Fibroblast of villous mesenchyme (primary cell): ENCODE measurements around the gene CNN1. TPM values are rescaled to one million over a fixed set of nuclear protein-coding genes. Genes with fewer than 3 reads are reported as not detected.

Source experiments
- DNase-seq: peaks from one replicate; pipeline ENCODE4 v3.0.0-alpha.2; 2010; ENCODE audit warnings: low read depth
- H3K4me3 ChIP-seq: 2 replicates; pipeline ENCODE4 v1.5.1; 2011; ENCODE audit warnings: low read depth, mild to moderate bottlenecking, low read length
- total RNA-seq: library from RNA; depleted of rRNA; stranded (reverse); fragments of >200 nt; gene quantifications from 2 replicates; pipeline ENCODE4 v1.2.3, GENCODE V29; 2012
- TF ChIP-seq, protein P1 (sequence below): IDR thresholded peaks from 2 replicates; pipeline ENCODE4 v1.5.1; 2012; ENCODE audit warnings: low read depth, mild to moderate bottlenecking, low read length; ENCODE audit not compliant: insufficient read depth

CNN1 gene
- total RNA-seq, 1 donor = 61.3 TPM

DNA sequence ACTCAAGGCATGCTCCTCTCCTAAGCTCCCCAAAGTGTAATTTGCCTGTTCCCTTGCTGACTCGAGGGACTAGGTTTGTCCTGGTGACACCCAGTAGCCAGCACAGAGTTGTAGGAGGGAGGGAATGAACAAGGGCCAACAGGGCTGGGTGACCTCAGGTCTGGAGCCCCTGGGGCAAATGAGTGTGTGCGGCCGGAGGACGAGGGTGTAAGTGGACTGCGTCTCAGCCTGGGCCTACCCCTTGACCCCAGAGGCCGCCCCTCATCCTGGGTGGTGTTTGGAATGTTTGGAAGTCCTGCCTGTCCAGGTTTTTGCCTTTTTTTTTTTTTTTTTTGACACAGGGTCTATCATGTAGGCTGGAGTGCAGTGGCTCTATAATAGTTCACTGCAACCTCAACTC, 31.7 kb upstream of the CNN1 start:
- DNase-seq = no peak
- TF ChIP-seq, protein P1, sequence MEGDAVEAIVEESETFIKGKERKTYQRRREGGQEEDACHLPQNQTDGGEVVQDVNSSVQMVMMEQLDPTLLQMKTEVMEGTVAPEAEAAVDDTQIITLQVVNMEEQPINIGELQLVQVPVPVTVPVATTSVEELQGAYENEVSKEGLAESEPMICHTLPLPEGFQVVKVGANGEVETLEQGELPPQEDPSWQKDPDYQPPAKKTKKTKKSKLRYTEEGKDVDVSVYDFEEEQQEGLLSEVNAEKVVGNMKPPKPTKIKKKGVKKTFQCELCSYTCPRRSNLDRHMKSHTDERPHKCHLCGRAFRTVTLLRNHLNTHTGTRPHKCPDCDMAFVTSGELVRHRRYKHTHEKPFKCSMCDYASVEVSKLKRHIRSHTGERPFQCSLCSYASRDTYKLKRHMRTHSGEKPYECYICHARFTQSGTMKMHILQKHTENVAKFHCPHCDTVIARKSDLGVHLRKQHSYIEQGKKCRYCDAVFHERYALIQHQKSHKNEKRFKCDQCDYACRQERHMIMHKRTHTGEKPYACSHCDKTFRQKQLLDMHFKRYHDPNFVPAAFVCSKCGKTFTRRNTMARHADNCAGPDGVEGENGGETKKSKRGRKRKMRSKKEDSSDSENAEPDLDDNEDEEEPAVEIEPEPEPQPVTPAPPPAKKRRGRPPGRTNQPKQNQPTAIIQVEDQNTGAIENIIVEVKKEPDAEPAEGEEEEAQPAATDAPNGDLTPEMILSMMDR = no peak
- H3K4me3 ChIP-seq = no peak overlapping the region

DNA sequence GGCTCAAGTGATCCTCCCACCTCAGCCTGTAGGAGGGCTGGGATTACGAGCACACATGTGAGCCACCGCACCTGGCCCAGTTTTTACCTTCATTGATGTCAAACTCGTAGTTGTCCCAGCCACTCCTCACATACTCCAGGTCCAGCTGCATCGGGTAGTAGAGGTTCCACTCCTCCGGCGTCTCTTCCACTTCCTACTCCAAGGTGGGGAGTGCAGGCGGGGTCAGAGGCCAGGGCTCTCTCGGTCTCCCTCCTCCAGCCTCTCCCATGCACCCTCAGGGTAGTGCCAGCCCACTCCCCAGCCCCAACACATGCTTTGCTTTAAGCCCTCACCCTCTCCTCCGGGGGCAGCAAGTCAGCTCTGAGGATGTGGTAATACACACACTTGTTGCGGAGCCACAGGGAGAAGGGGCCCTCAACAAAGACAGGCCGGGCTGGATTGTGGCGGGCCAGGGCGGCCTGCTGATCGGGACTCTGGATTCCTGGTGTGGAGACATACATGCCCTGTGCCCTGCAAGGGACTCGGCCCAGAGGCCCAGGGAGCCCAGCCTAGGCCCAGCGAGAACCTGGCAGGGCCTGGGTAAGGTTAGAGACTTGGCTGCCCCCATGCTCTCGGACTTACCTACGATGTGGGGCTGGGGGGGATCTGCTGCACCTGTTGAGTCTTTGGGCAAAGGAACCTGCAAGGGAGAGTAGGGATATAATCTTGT, 31.1 kb upstream of the CNN1 start:
- TF ChIP-seq, protein P1 = no peak
- no peak overlapping the region for H3K4me3 ChIP-seq
- no peak for DNase-seq

DNA sequence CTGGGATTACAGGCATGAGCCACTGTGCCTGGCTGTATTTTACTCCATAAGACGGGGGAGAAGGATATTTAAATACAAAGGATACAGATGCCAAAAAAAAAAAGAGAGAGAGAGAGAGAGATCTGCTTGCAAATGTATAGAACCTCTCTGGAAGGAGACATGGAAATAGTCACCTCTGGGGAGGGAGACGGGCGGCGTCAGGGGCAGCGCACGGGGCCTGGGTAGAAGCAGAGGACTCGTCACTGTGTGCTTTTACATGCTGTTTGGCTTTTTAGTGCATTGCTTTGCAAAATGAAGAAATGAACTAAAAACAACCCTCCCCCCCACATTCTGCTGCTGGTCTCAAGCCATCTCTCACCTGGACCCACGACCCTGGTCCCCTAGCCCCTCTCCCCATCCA, 28.2 kb upstream of the CNN1 start:
- DNase-seq = no peak
- H3K4me3 ChIP-seq = no peak overlapping the region
- TF ChIP-seq, protein P1 = no peak

DNA sequence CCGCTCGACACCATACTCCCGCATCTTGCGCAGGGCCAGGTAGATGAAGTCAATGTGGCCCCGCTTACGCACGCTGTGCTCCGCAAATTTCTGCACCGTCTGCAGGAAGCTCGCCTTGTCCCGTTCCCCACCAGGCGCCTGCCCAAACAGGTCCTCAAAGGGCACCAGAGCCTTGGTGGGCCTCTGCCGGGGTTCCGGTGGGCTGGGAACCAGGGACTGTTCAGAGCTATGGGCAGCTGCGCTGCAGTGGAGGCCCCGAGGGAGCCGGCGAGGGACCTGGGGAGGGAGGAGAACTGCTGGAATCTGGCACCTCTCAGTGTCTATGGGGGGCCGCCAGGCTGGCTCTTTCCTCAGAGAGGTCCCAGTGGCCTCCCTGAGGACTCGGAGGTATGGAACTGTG, 24.7 kb upstream of the CNN1 start:
- H3K4me3 ChIP-seq = no peak overlapping the region
- DNase-seq = no peak
- TF ChIP-seq, protein P1 = no peak

DNA sequence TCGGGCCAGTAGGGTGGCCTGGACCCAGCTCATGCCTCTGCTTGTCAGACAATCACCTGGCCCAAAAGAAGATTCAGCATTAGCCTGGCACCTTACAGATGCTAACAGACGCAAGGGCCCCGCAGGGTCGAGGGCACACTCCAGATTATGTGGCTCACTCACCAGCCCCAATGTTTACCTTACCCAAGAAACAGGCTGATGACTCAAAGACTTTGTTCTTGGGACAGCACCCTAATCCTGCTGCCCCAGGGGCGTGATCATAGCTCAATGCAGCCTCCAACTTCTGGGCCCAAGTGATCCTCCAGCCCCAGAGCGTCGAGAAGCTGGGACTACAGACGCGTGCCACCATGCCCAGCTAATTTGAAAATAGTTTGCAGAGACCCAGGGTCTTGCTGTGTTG, 19.5 kb upstream of the CNN1 start:
- DNase-seq = no peak
- TF ChIP-seq, protein P1 = no peak

DNA sequence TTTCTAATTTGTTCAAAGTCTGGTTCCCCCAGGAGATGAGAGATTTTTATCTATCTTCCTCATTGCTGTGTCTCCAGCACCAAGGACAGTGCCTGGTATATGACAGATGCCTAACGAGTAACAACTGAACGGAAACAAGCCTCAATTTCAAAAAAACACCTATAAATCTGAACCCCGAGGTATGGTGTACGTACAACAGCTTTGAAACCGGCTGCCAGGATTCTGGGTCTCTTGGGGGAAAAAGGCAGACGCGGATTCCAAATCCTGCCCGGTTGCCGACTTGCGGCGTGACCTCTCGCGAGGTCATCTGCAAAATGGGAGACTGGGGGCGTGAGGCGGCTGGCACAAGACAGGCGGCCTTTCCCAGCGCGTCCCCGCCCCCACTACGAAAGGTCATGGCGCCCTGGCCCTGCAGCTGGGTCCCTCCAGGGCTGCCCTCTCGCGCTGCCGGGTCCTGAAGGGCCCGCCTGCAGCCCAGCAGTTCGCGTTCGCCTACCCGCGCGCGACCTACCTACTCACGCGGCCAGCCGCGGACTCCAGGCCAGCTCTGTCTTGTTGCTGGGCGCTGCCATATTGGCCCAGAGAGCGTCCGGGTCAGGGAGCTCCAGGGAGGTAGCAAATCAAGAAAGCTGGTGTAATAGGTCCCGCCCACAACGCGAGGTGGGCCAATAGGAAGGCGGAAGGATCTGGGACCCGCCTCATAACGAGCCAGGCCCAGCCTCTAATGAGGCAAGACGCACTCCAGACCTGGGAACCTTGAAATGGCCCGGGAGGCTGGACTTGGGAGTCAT, 9.9 kb upstream of the CNN1 start, which contains the start of gene ECSIT:
TSS of gene ECSIT (minus strand) at position 584 of the 791 bp plus-strand sequence. CDS start 9,964 bp downstream, outside the sequence.
- TF ChIP-seq, protein P1 = no peak
- H3K4me3 ChIP-seq = peak within 1 kb of the TSS; percentile 92
- DNase-seq = peak; percentile 99

More for the DNA sequence above, 19.5 kb upstream of the CNN1 start:
- no peak overlapping the region for H3K4me3 ChIP-seq
